Stomach (tissue), 4 donors: ENCODE measurements around the gene DCLK2.

Experiments
- CTCF ChIP-seq, 7 experiments: fragments of 450-650 bp in 4 of 7; fragments of 200-600 bp in 3 of 7; sonication (generic) in 3 of 7; IDR thresholded peaks; one replicate each; pipeline ENCODE4 v1.5.1; 2016 to 2019; ENCODE audit warnings: antibody characterized with exemption in 7 of 7, control low read depth in 2 of 7, mild to moderate bottlenecking in 1 of 7
- EP300 ChIP-seq: sonication (generic); formaldehyde crosslinking; IDR thresholded peaks from one replicate; pipeline ENCODE4 v1.6.1; 2017; ENCODE audit warnings: antibody characterized with exemption
- POLR2A ChIP-seq, 4 donors: fragments of 450-650 bp; IDR thresholded peaks; one replicate each; pipeline ENCODE4 v1.6.1; 2016; ENCODE audit warnings: antibody characterized with exemption in 4 of 4, control low read depth in 2 of 4, mild to moderate bottlenecking in 1 of 4, moderate library complexity in 1 of 4

GRCh38 chr4:150161109-150161508, 82.9 kb downstream of the DCLK2 start:
- TF ChIP-seq POLR2A (IDR thresholded peaks at IDR 0.05): no peak
- TF ChIP-seq CTCF (IDR thresholded peaks at IDR 0.05): no peak
- no peak for TF ChIP-seq EP300
